Transverse colon (tissue), 4 donors: ENCODE results near the gene MEX3A.

ENCODE experiments used
- CTCF ChIP-seq, 5 experiments: fragments of 200-600 bp in 3 of 5; fragments of 450-650 bp in 2 of 5; sonication (generic) in 3 of 5; IDR thresholded peaks; 1 replicate in 2 of 5; 2 replicates in 3 of 5; pipeline ENCODE4 v1.5.1; 2016 to 2017; ENCODE audit warnings: antibody characterized with exemption in 5 of 5, inconsistent platforms in 3 of 5, mild to moderate bottlenecking in 2 of 5, moderate library complexity in 1 of 5
- EP300 ChIP-seq: sonication (generic); formaldehyde crosslinking; IDR thresholded peaks from one replicate; pipeline ENCODE4 v1.6.1; 2017; ENCODE audit warnings: antibody characterized with exemption, low read depth
- POLR2A ChIP-seq: fragments of 450-650 bp; IDR thresholded peaks from one replicate; pipeline ENCODE4 v1.6.1; 2016; ENCODE audit warnings: antibody characterized with exemption, mild to moderate bottlenecking, moderate library complexity
- POLR2AphosphoS5 ChIP-seq, 3 donors: sonication (generic); formaldehyde crosslinking; IDR thresholded peaks; one replicate each; pipeline ENCODE4 v1.6.1; 2016; ENCODE audit warnings: antibody characterized with exemption in 3 of 3

DNA sequence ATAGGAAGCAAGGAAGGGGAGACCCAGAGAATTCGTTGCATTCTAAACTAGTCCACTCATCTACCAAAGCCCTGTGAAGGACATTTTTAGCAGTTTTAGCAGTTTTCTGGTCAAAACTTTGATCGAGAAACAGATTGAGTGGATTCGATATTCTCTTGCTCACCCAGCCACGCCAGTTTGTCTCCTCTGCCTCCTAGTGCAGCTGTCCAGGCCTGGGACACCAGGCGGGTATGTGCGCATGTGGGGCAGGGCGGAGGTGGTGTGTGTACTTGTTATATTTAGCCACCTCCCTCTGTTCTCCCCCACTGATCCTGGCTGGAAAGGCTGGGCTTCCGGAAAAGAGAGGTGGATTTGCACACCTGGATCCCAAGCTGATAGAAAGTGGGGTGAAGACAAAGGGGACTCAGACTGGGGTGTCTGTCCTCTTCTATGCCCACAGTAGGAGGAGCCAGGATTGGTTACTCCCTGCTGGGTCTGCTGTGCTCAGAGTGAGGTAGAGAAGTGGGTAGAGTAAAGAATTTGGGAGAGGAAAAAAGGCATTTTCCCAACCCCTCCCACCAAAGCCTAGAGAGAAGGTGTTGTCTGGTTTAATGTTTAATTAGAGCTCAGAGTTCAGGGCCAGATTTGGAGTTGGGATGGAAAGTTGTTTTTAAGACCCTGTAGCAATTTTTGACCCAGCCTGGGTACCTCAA, 36.1 kb upstream of the MEX3A start:
- TF ChIP-seq CTCF (IDR thresholded peaks at IDR 0.05) (no peak), POLR2A (peak; percentile 92), POLR2AphosphoS5 (IDR thresholded peaks at IDR 0.05) (peak; percentile 93 to 97 (median 96)), EP300 (no peak)
